ENCODE data around the gene EFEMP1. TPM values are rescaled to one million over a fixed set of nuclear protein-coding genes. Genes with fewer than 3 reads are reported as not detected.
A peak's percentile ranks its signal among the peaks of the same experiment; 100 is the strongest.

EFEMP1 gene
- total and polyA plus RNA-seq, 8 donors, result 7.0 to 50.8 (median 21.0) TPM

GRCh38 chr2:55929476-55929875 is 5.9 kb upstream of the EFEMP1 start:
- Histone ChIP-seq H3K4me3 (no peak overlapping the region), H3K36me3 (no peaks in the 10 kb centered on the region), H3K9me3 (no peaks in the 10 kb centered on the region), H3K27ac (no peak overlapping the region), H3K4me1 (no peaks in the 10 kb centered on the region), H3K27me3 (peaks cover 0 to 2% (median 0%) of the 10 kb centered on the region in 4 donors)
- FAIRE-seq, result no peak
- no peak for TF ChIP-seq CTCF (IDR thresholded peaks at IDR 0.05)
- WGBS, 2 donors, result 90 to 96% methylated on average over 3 of the region's 3 CpGs
- DNase-seq, result no peak
- intact Hi-C loops (cut with DNase I), result no loop called here
- ATAC-seq, result no peak

- Histone ChIP-seq H3K27me3 (peaks cover 0 to 2% (median 0%) of the 10 kb centered on the region in 4 donors), H3K27ac (no peak overlapping the region), H3K9me3 (no peaks in the 10 kb centered on the region), H3K36me3 (no peaks in the 10 kb centered on the region), H3K4me1 (no peaks in the 10 kb centered on the region), H3K4me3 (no peak overlapping the region)
- ATAC-seq, result no peak
- TF ChIP-seq CTCF (IDR thresholded peaks at IDR 0.05), result no peak
- intact Hi-C loops (cut with DNase I), result no loop called here
- no peak for DNase-seq
- WGBS, 2 donors, result 56 to 57% methylated on average over 1 of the region's 1 CpG
- FAIRE-seq, result no peak
Measured at GRCh38 chr2:55926974-55927373, 3.4 kb upstream of the EFEMP1 start.

GRCh38 chr2:55926246-55926645 is 2.7 kb upstream of the EFEMP1 start:
- intact Hi-C loops (cut with DNase I), result no loop called here

GRCh38 chr2:55923982-55924321 is 370 bp upstream of the EFEMP1 start:
- peak overlapping the region; percentile 29 to 59 (median 46) for H3K4me3 ChIP-seq
- no peaks in the 10 kb centered on the region for H3K36me3 ChIP-seq
- no peaks in the 10 kb centered on the region for H3K27me3 ChIP-seq
- ATAC-seq, result peak in 1 of 4 donors; percentile 9
- intact Hi-C loops (cut with DNase I), result no loop called here
- no peak for FAIRE-seq
- H3K9me3 ChIP-seq, result no peaks in the 10 kb centered on the region
- DNase-seq, result no peak
- TF ChIP-seq CTCF (IDR thresholded peaks at IDR 0.05), result no peak
- peak overlapping the region in 1 of 4 donors; percentile 25 for H3K27ac ChIP-seq
- 2 to 3% methylated on average over 8 of the region's 8 CpGs for WGBS, 2 donors
- no peaks in the 10 kb centered on the region for H3K4me1 ChIP-seq

More at GRCh38 chr2:55926246-55926645, 2.7 kb upstream of the EFEMP1 start:
- Histone ChIP-seq H3K27me3 (peaks cover 0 to 2% (median 0%) of the 10 kb centered on the region in 4 donors), H3K4me3 (no peak overlapping the region), H3K36me3 (no peaks in the 10 kb centered on the region), H3K27ac (no peak overlapping the region), H3K9me3 (no peaks in the 10 kb centered on the region), H3K4me1 (no peaks in the 10 kb centered on the region)
- TF ChIP-seq CTCF (IDR thresholded peaks at IDR 0.05), result no peak
- 17 to 38% methylated on average over 1 of the region's 1 CpG for WGBS, 2 donors
- no peak for ATAC-seq
- no peak for FAIRE-seq
- no peak for DNase-seq

- H3K9me3 ChIP-seq, result no peaks in the 10 kb centered on the region
- FAIRE-seq, result no peak
- no peaks in the 10 kb centered on the region for H3K36me3 ChIP-seq
- DNase-seq, result no peak
- intact Hi-C loops (cut with DNase I), result no loop called here
- H3K27ac ChIP-seq, result no peak overlapping the region
- peak overlapping the region in 2 of 4 donors; percentile 46 to 59 for H3K4me3 ChIP-seq
- ATAC-seq, result peak in 2 of 4 donors; percentile 11 to 15
- no peak for TF ChIP-seq CTCF (IDR thresholded peaks at IDR 0.05)
- no peaks in the 10 kb centered on the region for H3K4me1 ChIP-seq
- no peaks in the 10 kb centered on the region for H3K27me3 ChIP-seq
- 52 to 55% methylated on average over 19 of the region's 19 CpGs for WGBS, 2 donors
Measured at GRCh38 chr2:55922291-55922907, 1.2 kb downstream of the EFEMP1 start.

Measured in pancreas (tissue), 10 donors.